Activated naive CD4-positive, alpha-beta T cell treated with anti-CD3 and anti-CD28 coated beads, Interleukin-2, amount 50 U/mL, for 24 hours (primary cell): ENCODE results near the gene NR2C2AP.
A peak's percentile ranks its signal among the peaks of the same experiment; 100 is the strongest.

ENCODE experiments used
- H3K27ac Mint-ChIP-seq: one replicate; pipeline ENCODE4 v1.8.0; 2021; ENCODE audit warnings: mild to moderate bottlenecking, mixed read lengths
- H3K27me3 Mint-ChIP-seq: one replicate; pipeline ENCODE4 v1.8.0; 2021; ENCODE audit warnings: mixed read lengths
- H3K36me3 Mint-ChIP-seq: one replicate; pipeline ENCODE4 v1.8.0; 2021; ENCODE audit warnings: mixed read lengths
- H3K4me1 Mint-ChIP-seq: one replicate; pipeline ENCODE4 v1.8.0; 2021; ENCODE audit warnings: mixed read lengths
- H3K4me3 Mint-ChIP-seq: one replicate; pipeline ENCODE4 v1.8.0; 2021; ENCODE audit warnings: mild to moderate bottlenecking, mixed read lengths
- H3K9me3 Mint-ChIP-seq: one replicate; pipeline ENCODE4 v1.8.0; 2021; ENCODE audit warnings: mixed read lengths

Gene NR2C2AP

DNA sequence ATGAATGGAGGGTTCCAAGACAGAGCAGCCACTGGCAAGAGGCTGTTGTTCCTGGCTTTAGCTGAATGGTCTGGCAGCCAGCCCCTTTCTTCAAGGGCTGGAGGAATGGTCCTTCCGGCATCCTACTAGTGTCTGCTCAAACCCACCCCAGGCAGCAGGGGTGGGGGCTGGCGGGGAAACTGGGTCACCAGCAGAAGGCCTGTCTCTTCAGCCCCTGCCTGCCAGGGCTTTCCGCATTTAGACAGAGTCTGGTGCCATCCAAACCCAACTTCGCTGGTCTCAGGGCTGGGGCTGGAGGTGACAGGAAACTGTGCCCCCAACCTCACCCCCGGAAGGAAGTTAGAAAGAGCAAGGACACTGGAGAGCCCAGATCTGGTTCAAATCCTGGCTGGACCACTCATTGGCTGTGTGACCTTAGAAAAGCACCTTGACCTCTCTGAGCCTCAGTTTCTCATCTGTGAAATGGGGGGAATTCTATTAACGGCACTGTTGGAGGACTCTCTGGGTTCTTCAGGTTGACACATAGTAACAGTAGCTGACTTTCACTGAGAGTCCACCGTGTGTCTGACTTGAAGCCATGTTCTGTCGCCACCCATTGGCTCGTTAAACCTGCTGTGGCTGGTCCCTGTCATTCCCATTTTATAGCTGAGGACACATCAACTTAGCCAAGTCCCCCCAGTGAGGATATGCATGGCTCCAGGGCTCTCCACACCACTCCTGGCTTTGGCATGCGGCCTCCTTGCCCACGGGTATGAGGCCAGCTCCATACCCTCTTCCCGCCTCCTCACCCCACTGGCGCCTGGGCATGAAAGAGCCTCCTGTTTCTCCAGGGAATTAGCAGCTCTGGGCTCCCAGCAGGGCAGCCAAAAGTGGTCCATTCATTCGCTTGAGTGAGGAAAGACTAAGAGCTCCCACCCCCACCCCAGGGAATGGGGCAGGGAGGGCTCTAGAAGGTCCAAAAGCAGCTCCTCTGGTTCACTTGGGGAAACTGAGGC is 2.5 kb upstream of the NR2C2AP start:
- Mint-ChIP-seq H3K4me3 (no peak overlapping the region), H3K4me1 (peaks cover 29% of the 10 kb centered on the region), H3K36me3 (no peaks in the 10 kb centered on the region)

DNA sequence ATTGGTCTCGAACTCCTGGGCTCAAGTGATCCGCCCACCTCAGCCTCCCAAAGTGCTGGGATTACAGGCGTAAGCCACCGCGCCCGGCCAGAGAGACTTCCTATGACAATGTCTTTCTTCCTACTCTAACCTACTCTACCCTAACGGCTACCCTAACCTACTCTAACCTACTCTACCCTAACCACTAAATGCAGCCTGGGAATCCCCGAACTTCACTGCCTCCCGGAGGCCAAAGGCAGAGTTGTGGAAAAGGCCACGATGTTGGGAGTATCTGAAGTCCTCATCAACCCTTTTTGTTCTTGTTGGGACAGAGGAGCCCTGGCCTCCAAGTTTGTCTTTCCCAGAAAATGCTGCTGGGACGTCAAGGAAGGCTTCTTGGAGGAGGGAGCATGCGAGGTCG is 967 bp upstream of the NR2C2AP start:
- Mint-ChIP-seq H3K27ac (no peak overlapping the region), H3K4me3 (peak overlapping the region; percentile 72), H3K4me1 (peaks cover 29% of the 10 kb centered on the region), H3K9me3 (no peaks in the 10 kb centered on the region), H3K27me3 (no peaks in the 10 kb centered on the region), H3K36me3 (peaks cover 2% of the 10 kb centered on the region)

More for the DNA sequence above, 2.5 kb upstream of the NR2C2AP start:
- no peak overlapping the region for H3K27ac Mint-ChIP-seq
- H3K27me3 Mint-ChIP-seq = peaks cover 4% of the 10 kb centered on the region
- no peaks in the 10 kb centered on the region for H3K9me3 Mint-ChIP-seq

DNA sequence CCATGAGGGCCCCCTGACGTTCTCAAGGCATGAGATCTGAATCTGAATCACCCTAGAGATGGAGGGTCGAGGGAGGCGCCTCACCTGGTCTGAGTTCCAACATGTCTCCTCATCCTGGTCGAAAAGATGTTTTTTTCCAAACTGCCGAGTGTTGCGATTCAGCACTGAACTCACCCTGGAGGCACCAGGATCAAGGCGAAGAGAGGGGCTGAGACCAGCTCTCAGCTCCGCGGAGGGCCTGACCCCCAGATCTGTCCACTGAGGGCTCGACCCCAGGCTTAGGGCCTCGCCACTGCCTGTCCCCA is 555 bp downstream of the NR2C2AP start:
- Mint-ChIP-seq H3K9me3 (no peaks in the 10 kb centered on the region), H3K4me3 (peak overlapping the region; percentile 96), H3K36me3 (peaks cover 2% of the 10 kb centered on the region), H3K27ac (peak overlapping the region; percentile 96), H3K27me3 (no peaks in the 10 kb centered on the region), H3K4me1 (peaks cover 26% of the 10 kb centered on the region)

DNA sequence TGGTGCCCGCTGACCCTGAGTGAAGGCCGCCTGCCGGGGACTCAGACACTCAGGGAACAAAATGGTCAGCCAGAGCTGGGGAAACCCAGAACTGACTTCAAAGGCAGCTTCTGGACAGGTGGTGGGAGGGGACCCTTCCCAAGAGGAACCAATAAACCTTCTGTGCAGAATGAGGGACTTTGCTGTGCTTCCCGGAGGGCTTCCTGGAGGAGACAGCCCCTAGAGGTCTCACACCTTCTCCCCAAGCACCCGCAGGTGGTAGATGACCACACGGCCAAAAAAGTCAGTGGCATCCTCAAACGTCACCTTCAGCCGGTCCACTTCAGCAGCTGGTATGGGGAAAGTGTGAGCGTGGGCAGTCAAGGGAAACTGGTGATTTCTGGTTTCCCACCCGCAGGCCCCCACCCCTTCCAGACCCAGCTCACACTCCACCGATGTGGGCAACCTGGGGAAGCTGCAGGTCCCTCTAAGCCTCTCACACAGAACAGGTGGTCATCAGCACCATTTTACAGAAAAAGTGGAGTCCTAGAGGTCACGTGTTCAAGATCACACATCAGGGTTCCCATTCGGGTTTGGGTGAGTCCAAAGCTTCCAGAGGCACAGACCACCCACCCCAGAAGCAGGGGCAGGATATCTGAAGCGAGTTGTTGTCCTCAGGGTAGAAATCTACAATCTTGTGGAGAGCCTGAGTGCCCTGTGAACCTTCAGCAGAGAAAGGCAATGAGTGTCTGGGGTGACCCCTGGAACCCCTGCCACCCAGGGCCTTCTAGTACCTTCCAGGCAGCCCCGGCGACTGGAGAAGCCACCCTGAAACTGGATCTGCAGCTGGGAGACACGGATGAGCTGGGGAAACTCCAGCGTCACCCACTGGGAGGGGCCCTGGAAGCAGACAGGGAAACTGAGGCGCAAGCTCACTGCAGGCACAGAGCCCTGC is 1.2 kb downstream of the NR2C2AP start:
- no peaks in the 10 kb centered on the region for H3K27me3 Mint-ChIP-seq
- H3K4me3 Mint-ChIP-seq = peak overlapping the region; percentile 96
- H3K9me3 Mint-ChIP-seq = no peaks in the 10 kb centered on the region
- peaks cover 2% of the 10 kb centered on the region for H3K36me3 Mint-ChIP-seq
- peaks cover 19% of the 10 kb centered on the region for H3K4me1 Mint-ChIP-seq
- peak overlapping the region; percentile 96 for H3K27ac Mint-ChIP-seq

DNA sequence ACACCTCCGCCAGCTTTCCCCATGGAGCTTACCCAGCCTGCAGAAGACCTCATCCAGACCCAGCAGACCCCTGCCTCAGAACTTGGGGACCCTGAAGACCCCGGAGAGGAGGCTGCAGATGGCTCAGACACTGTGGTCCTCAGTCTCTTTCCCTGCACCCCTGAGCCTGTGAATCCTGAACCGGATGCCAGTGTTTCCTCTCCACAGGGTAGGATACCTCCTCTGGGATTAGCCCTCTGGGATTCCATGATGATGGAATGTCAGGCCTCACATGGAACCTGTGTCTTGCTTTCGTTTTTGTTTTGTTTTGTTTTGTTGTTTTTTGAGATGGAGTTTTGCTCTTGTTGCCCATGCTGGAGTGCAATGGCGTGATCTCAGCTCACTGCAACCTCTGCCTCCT is 9.3 kb downstream of the NR2C2AP start:
- Mint-ChIP-seq H3K9me3 (no peaks in the 10 kb centered on the region), H3K36me3 (peaks cover 1% of the 10 kb centered on the region), H3K4me3 (peak overlapping the region; percentile 98), H3K27me3 (no peaks in the 10 kb centered on the region), H3K4me1 (peaks cover 35% of the 10 kb centered on the region), H3K27ac (peak overlapping the region; percentile 62)

DNA sequence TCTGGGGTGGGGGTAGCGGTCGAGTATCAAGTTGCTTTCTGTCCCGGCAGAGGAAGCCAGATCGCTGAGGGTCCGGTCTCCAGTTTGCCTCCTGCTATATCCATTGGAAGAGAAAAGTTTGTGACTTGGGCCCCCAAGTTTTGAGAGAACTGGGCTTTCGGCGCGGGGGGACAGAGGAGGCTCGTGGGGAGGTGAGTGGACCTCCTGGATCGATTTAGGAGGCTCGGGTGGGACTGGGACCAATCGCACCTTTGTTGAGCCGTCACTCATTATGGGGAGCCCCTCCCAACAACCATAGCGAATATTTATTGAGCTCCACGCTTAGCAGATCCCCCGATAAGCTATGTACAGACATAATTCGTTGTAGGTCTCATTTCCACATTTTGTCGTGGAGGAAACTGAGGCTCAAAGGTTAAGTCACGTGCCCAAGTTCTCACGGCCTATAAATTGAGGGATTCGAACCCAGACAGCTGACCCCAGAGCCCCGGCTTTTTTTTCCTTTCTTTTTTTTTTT is 10.2 kb downstream of the NR2C2AP start:
- Mint-ChIP-seq H3K27ac (peak overlapping the region; percentile 99), H3K36me3 (peaks cover 1% of the 10 kb centered on the region), H3K27me3 (no peaks in the 10 kb centered on the region), H3K4me3 (peak overlapping the region; percentile 98), H3K4me1 (peaks cover 42% of the 10 kb centered on the region), H3K9me3 (no peaks in the 10 kb centered on the region)

DNA sequence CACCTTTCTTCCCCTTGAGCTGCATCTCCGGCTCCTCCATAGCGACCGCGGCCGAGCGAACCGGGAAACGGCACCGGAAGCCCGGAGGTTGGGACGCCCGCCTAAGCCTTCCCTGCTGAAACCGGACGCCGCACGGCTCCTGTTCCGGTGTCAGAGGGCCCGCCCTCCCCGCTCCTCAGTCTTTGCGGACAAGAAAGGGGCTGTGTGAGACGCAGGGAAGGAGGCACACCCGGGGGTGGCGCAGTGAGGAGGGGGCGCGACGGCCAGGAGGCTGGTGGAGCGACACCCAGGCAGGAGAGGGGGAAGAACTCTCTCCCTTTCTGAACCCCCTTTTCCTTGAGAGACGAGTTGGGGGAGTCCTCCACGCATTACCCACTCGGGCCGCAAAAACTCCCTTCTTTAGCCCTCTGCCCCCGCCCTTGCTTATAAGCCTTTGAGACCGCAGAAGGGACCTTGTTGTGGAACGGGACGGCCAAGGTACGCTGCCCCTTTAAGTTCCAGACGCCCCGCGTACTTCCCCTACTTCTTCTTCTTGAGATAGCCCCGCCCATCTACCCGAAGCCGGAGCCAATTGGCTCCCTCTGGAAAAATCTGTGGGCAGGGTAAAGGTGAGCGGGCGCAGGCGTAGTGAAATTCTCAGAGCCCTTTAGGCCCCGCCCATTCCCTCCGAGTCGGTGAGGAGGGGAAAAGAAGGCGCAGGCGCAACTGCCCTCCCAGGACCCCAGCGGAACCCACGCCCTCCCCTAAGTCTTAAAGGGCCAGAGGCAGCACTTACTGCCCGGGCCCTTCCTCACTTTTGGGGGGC is 10.9 kb downstream of the NR2C2AP start, which contains the start of the genes BORCS8 and RFXANK:
Gene BORCS8 (minus strand): TSS at position 75 of the 805 bp plus-strand sequence. CDS start 35 bp downstream, at position 40.
Gene RFXANK (plus strand): TSS at position 181 of the 805 bp plus-strand sequence. CDS start 1,689 bp downstream, outside the sequence.
- no peaks in the 10 kb centered on the region for H3K27me3 Mint-ChIP-seq
- peaks cover 42% of the 10 kb centered on the region for H3K4me1 Mint-ChIP-seq
- peaks cover 1% of the 10 kb centered on the region for H3K36me3 Mint-ChIP-seq
- H3K27ac Mint-ChIP-seq = peak within 1 kb of the TSS; percentile 99
- peak within 1 kb of the TSS; percentile 98 for H3K4me3 Mint-ChIP-seq
- H3K9me3 Mint-ChIP-seq = no peaks in the 10 kb centered on the region

DNA sequence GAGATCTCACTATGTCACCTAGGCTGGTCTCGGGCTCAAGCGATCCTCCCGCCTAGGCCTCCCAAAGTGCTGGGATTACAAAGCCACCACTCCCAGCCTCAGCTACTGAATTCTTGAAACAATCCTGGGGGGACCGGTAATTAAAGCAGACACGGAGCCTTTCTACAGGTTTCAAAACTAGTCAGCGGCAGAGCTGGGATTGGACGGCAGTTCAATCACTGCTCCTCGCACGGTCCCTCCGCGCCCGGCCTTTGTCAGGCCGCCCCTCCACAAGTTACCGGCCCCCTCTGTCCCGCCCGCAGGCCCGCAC is 11.5 kb downstream of the NR2C2AP start:
- H3K27ac Mint-ChIP-seq = peak overlapping the region; percentile 99
- peaks cover 2% of the 10 kb centered on the region for H3K36me3 Mint-ChIP-seq
- no peaks in the 10 kb centered on the region for H3K9me3 Mint-ChIP-seq
- H3K27me3 Mint-ChIP-seq = no peaks in the 10 kb centered on the region
- peaks cover 44% of the 10 kb centered on the region for H3K4me1 Mint-ChIP-seq
- peak overlapping the region; percentile 98 for H3K4me3 Mint-ChIP-seq

DNA sequence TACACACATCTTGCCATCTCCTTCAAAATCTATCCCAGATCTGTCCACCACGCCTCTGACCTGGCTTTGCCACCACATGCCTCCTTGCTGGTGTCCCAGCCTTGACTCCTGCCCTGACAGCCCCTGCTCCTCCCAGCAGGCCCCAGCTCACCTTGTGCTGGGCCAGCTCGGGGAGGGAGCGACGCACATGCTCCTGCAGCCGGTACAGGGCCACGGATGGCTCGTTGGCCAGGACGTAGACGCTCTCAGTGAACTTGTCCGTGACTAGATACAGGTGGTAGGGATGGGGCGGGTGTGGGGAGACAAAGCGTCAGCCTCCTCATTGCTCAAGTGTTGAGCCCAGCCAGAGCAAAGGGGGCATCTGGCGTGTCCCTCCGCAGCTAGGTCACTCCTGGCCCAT is 16.5 kb downstream of the NR2C2AP start:
- Mint-ChIP-seq H3K4me3 (no peak overlapping the region), H3K9me3 (no peaks in the 10 kb centered on the region), H3K27me3 (no peaks in the 10 kb centered on the region), H3K4me1 (peaks cover 34% of the 10 kb centered on the region), H3K27ac (peak overlapping the region; percentile 53), H3K36me3 (peaks cover 11% of the 10 kb centered on the region)

DNA sequence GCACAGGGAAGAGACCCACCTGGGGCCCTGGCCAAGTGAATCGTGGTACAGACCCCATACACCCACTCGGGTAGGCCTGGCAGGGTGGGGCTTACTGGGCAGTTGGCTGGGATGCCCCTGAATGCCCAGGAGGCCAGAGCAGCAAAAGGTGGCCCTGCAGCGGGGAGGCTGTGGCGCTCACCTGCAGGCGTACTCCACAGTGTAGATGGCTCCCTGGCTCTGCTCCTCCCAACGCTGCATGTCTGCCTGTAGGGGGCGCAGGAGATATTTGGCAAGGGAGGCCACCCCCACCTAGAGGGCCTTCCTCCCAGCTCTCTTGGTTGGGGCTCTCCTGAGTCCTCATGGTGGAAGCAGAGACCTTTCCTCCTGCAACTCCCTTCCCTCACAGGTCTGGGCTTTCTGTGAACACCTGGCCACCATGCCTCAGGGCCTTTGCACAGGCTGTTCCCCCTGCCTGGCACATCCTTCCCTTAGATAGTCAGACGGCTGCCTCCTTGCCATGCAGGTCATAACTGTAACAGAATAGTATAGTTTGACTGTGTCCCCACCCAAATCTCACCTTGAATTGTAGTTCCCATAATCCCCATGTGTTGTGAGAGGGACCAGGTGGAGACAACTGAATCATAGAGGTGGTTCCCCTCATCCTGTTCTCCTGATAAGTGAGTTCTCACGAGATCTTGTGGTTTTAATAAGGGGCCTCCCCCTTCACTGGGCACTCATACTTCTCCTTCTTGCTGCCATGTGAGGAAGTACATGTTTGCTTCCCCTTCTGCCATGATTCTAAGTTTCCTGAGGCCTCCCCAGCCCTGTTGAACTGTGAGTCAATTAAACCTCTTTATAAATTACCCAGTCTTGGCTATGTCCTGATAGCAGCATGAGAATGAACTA is 17.1 kb downstream of the NR2C2AP start:
- Mint-ChIP-seq H3K4me3 (no peak overlapping the region), H3K9me3 (no peaks in the 10 kb centered on the region), H3K27ac (no peak overlapping the region), H3K4me1 (peaks cover 34% of the 10 kb centered on the region), H3K27me3 (no peaks in the 10 kb centered on the region), H3K36me3 (peaks cover 11% of the 10 kb centered on the region)

DNA sequence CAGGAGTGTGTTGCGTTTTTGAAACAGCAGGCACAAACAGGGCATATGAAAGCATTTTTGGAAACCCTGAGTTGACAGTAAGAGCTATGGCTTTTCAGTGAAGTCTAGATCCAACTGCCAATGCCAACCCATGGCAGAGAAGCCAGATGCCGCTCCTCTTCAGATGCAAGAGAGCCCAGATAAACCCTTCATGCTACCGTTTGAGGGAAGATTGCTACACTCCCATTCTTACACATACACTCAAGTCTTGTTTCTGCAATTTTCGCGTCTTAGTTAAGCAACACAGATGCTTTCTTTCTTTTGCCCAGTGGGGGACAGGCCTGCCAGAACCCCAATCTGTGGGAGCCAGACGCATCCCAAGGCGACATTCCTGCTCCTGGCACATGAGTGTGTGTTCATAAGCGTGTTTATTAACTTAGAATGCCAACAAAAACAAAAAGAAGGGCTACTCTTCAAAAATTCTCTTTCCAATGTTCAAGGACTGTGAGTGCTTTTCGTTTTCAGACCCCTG is 21.7 kb downstream of the NR2C2AP start:
- H3K27me3 Mint-ChIP-seq = no peaks in the 10 kb centered on the region
- peaks cover 7% of the 10 kb centered on the region for H3K4me1 Mint-ChIP-seq
- no peak overlapping the region for H3K27ac Mint-ChIP-seq
- peaks cover 9% of the 10 kb centered on the region for H3K36me3 Mint-ChIP-seq
- no peaks in the 10 kb centered on the region for H3K9me3 Mint-ChIP-seq
- H3K4me3 Mint-ChIP-seq = no peak overlapping the region

DNA sequence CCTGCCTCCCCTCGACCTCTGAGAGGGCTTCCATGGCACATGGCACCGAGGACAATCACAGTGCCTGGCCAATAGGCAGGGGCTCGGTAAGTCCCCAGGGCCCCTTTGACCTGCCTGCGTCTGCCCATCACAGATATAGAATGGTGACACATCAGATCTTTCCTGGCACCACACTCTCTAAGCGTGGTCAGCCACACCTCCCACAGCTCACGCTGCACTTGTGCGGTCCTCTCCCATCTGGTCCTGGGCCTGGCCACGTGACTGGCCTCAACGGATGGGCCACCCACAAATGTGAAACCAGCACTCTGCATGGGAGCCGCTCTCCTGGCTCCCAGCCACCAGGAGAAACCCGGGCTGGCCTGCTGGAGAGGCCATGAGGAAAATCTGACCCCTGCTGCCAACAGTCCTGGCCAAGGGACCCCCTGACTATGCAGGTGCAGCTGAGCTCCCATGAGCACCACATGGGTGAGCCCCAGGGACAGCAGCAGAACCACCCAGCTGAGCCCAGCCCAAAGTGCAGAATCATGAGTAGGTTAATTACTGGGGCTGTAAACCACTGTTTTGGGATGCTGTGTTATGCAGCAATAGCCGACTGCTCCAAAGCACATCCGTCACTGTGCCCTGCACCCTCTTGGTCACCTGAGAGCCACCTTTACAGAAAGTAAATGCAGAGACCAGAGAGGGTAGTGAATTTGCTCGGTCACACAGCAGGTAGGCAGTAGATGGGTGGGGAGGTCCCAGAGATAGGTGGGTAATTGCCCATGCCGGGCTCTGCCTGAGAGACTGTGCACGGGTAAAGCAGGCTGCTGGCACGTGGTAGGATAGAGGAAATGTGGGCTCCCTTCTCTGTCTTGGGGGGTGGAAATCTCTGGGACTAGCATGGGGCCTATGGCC is 23.4 kb downstream of the NR2C2AP start:
- Mint-ChIP-seq H3K4me3 (no peak overlapping the region), H3K9me3 (no peaks in the 10 kb centered on the region), H3K27me3 (no peaks in the 10 kb centered on the region), H3K4me1 (no peaks in the 10 kb centered on the region), H3K36me3 (peaks cover 8% of the 10 kb centered on the region), H3K27ac (no peak overlapping the region)

DNA sequence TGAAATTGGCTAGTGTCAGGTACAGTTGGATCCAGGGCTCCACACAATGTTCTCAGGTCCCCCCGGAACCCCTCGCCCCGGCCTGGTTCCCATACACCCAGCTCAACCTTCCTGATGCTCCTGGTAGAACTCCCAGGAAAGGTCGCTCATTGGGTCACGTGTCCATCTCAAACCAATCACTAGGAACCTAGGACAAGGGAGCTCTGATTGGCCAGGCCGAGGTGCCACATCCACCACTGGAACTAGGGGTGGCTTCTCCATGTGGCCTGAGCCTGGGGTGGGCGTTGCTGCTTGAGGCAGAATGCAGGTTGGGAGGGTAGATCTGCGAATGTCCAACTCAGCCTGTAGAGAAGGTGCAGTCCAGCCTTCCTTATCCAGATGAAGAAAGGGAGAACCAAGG is 26.3 kb downstream of the NR2C2AP start:
- H3K27me3 Mint-ChIP-seq = no peaks in the 10 kb centered on the region
- H3K4me3 Mint-ChIP-seq = no peak overlapping the region
- H3K9me3 Mint-ChIP-seq = no peaks in the 10 kb centered on the region
- peaks cover 2% of the 10 kb centered on the region for H3K36me3 Mint-ChIP-seq
- H3K4me1 Mint-ChIP-seq = no peaks in the 10 kb centered on the region
- no peak overlapping the region for H3K27ac Mint-ChIP-seq
